K562 (cell line): ENCODE data around the gene SGMS1. TPM values are rescaled to one million over a fixed set of nuclear protein-coding genes. Genes with fewer than 3 reads are reported as not detected.

ENCODE experiments used
- ATF4 ChIP-seq: fragments of 450-650 bp; formaldehyde crosslinking; IDR thresholded peaks from 2 replicates; pipeline ENCODE4 v1.4.0; 2022; ENCODE audit warnings: mild to moderate bottlenecking, moderate library complexity
- CCNT2 ChIP-seq: IDR thresholded peaks from 2 replicates; pipeline ENCODE4 v1.6.1; 2011; ENCODE audit warnings: borderline replicate concordance, low read depth, mild to moderate bottlenecking, moderate library complexity, mixed read lengths, low read length; ENCODE audit not compliant: insufficient read length; ENCODE audit errors: extremely low read depth
- ELF4 ChIP-seq: fragments of 450-650 bp; formaldehyde crosslinking; IDR thresholded peaks from 2 replicates; pipeline ENCODE4 v1.4.0; 2022; ENCODE audit warnings: missing genetic modification characterization
- GABPA ChIP-seq: fragments of 200-800 bp; sonication (Bioruptor generic); conservative IDR thresholded peaks from 2 replicates; pipeline ENCODE4 v1.6.1; 2016; ENCODE audit warnings: low read depth, missing genetic modification characterization, missing compliant biosample characterization
- HOXB6 ChIP-seq: fragments of 250-450 bp; sonication (Bioruptor Pico); IDR thresholded peaks from 2 replicates; pipeline ENCODE4 v1.5.1; 2022; ENCODE audit warnings: mild to moderate bottlenecking, borderline replicate concordance
- MCM3 ChIP-seq: fragments of 450-650 bp; IDR thresholded peaks from 2 replicates; pipeline ENCODE4 v1.6.1; 2016
- MTF1 ChIP-seq: fragments of 250-450 bp; sonication (Bioruptor Pico); IDR thresholded peaks from 2 replicates; pipeline ENCODE4 v1.9.0; 2021; ENCODE audit warnings: moderate library complexity, mild to moderate bottlenecking, inconsistent platforms, borderline replicate concordance
- NFYB ChIP-seq: IDR thresholded peaks from 2 replicates; pipeline ENCODE4 v1.6.1; 2011; ENCODE audit warnings: mild to moderate bottlenecking, moderate library complexity; ENCODE audit not compliant: insufficient read length; ENCODE audit errors: extremely low read depth
- RFX7 ChIP-seq: fragments of 250-450 bp; sonication (Bioruptor Pico); IDR thresholded peaks from 2 replicates; pipeline ENCODE4 v1.5.1; 2021; ENCODE audit warnings: mild to moderate bottlenecking
- SREBF2 ChIP-seq: sonication (generic); formaldehyde crosslinking; IDR thresholded peaks from 2 replicates; pipeline ENCODE4 v1.4.0; 2020; ENCODE audit warnings: mild to moderate bottlenecking, missing genetic modification reagents
- TBP ChIP-seq: optimal IDR thresholded peaks from 2 replicates; pipeline ENCODE3; 2011; ENCODE audit warnings: low read depth, low read length, improper control_type of control experiment
- TCFL5 ChIP-seq: fragments of 250-450 bp; sonication (Bioruptor Pico); conservative IDR thresholded peaks from 2 replicates; pipeline ENCODE4 v1.6.1; 2021; ENCODE audit warnings: mild to moderate bottlenecking, moderate library complexity, matching md5 sums
- ZBED1 ChIP-seq: IDR thresholded peaks from 2 replicates; pipeline ENCODE4 v1.6.1; 2014
- ZEB2 ChIP-seq: fragments of 450-650 bp; IDR thresholded peaks from 2 replicates; pipeline ENCODE4 v1.6.1; 2016
- ZNF212 ChIP-seq: fragments of 450-650 bp; formaldehyde crosslinking; IDR thresholded peaks from 2 replicates; pipeline ENCODE4 v1.4.0; 2020; ENCODE audit warnings: mild to moderate bottlenecking
- ZNF217 ChIP-seq: sonication (generic); formaldehyde crosslinking; IDR thresholded peaks from 2 replicates; pipeline ENCODE4 v1.8.0; 2022; ENCODE audit warnings: mild to moderate bottlenecking, missing genetic modification reagents
- ZNF274 ChIP-seq: IDR thresholded peaks from 2 replicates; pipeline ENCODE4 v1.6.1; 2011; ENCODE audit warnings: low read depth, mild to moderate bottlenecking, low read length, moderate library complexity, borderline replicate concordance
- ZNF436 ChIP-seq: fragments of 250-450, 450-650 bp; sonication (Bioruptor Pico); formaldehyde crosslinking; IDR thresholded peaks from 2 replicates; pipeline ENCODE4 v1.7.0; 2020; ENCODE audit warnings: mild to moderate bottlenecking
- ZNF668 ChIP-seq: fragments of 250-450 bp; sonication (Bioruptor Pico); IDR thresholded peaks from 2 replicates; pipeline ENCODE4 v1.8.0; 2022; ENCODE audit warnings: mild to moderate bottlenecking, inconsistent platforms
- polyA plus RNA-seq, 8 experiments: library from polyadenylated mRNA; depleted of rRNA in 4 of 8; stranded (reverse) in 5 of 8; unstranded in 3 of 8; fragments of >200 nt; fragmentation: Nextera tagmentation in 2 of 8; fragmentation: Illumina TruSeq in 1 of 8; extraction: Ambion mirVana in 2 of 8; extraction: Trizol in 1 of 8; gene quantifications; 2 replicates each; pipeline versions ENCODE4 v1.2.1 to v1.2.3, GENCODE V29; 2011 to 2014; ENCODE audit warnings: inconsistent platforms in 1 of 8, missing spikeins in 1 of 8
- total RNA-seq, 7 experiments: library from RNA; depleted of rRNA in 6 of 7; stranded (reverse); fragments of >200 nt in 6 of 7; fragmentation: Illumina TruSeq in 2 of 7; extraction: Trizol in 2 of 7; gene quantifications; 2 replicates each; pipeline versions ENCODE4 v1.2.1 to v1.2.3, GENCODE V29; 2011 to 2021; ENCODE audit warnings: low replicate concordance in 1 of 7
- TF ChIP-seq, protein P1 (sequence below): sonication (generic); formaldehyde crosslinking; IDR thresholded peaks from 2 replicates; pipeline ENCODE4 v1.8.1; 2023; ENCODE audit warnings: mild to moderate bottlenecking, missing genetic modification reagents
- TF ChIP-seq, protein P2 (sequence below), 2 experiments: fragments of 150-350 bp in 1 of 2; IDR thresholded peaks; 2 replicates each; pipeline ENCODE4 v1.6.1; 2012 to 2016; ENCODE audit warnings: low read depth in 2 of 2, low read length in 2 of 2, mild to moderate bottlenecking in 1 of 2, moderate library complexity in 1 of 2
- TF ChIP-seq, protein P3 (sequence below): sonication (generic); formaldehyde crosslinking; IDR thresholded peaks from 2 replicates; pipeline ENCODE4 v1.8.1; 2022; ENCODE audit warnings: missing genetic modification reagents

SGMS1 gene
- total and polyA plus RNA-seq, 9 of the 15 experiments (the other 6 are each of a cell fraction or from before 2014, with no cell fraction given) = 22.6 to 232 (median 82.2) TPM

DNA sequence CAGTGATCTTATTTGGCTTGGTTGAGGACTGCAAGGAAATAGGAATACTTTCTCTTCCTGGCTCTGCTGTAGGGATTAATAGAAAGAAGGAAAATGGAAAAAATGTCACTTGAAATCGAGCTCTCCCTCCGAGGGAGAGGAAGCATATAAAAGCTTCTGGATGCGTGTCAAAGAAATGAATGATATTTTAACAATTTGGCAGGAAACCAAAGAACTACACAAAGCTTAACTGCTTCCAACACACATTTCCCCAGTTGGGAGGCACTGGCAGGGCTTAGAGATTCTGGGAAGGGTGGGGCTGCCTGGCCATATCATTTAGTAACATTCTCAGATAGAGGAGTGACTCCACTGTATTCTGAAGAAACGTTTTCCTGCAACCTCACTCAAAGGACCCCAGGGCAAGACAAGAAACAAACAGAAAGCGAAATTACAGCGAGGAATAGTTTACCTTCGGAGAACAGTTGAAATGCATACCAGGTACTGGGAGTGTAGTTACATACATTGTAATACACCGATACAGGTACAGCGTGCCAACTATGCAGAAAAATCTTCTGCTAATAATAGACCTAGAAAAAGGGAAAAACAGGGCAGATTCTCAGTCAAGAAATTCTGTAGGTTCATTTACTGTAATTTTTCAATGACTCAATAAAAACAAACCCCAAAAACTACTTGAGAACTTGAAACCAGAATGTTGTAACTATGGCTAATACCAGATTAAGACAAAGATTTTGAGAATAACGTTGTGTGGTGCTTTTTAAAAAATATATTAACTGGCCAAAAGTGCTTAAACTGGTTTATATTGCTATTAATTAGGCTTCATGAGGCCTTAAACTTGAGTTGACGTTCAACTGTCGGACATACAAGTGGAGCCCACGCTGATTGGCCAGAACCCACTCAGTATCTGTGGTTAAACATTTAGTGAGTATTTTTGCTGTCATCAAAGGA lies 296.7 kb downstream of the SGMS1 start (continued):
- TF ChIP-seq NFYB (no peak), MTF1 (CRISPR knock-in tag) (no peak), RFX7 (CRISPR knock-in tag) (no peak), TBP (no peak), TCFL5 (CRISPR knock-in tag) (no peak), ZNF274 (peak; percentile 21; the same call in 1 of the 2 replicates), ZNF436 (CRISPR knock-in tag) (peak; percentile 57; the same call in 1 of the 2 replicates), SREBF2 (no peak), ZEB2 (no peak), ATF4 (no peak; the same call in none of the 2 replicates), MCM3 (no peak), GABPA (tag) (no peak), HOXB6 (CRISPR knock-in tag) (no peak), ZBED1 (0 out of 2 replicates have a peak, but pooled peaks have one; percentile 37), CCNT2 (peak; percentile 99), ELF4 (peak; percentile 37; the same call in 1 of the 2 replicates), ZNF212 (no peak), ZNF668 (no peak), ZNF217 (CRISPR knock-in tag) (no peak)
- TF ChIP-seq, protein P1, sequence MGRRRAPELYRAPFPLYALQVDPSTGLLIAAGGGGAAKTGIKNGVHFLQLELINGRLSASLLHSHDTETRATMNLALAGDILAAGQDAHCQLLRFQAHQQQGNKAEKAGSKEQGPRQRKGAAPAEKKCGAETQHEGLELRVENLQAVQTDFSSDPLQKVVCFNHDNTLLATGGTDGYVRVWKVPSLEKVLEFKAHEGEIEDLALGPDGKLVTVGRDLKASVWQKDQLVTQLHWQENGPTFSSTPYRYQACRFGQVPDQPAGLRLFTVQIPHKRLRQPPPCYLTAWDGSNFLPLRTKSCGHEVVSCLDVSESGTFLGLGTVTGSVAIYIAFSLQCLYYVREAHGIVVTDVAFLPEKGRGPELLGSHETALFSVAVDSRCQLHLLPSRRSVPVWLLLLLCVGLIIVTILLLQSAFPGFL (CRISPR knock-in tag) = no peak
- TF ChIP-seq, protein P2, sequence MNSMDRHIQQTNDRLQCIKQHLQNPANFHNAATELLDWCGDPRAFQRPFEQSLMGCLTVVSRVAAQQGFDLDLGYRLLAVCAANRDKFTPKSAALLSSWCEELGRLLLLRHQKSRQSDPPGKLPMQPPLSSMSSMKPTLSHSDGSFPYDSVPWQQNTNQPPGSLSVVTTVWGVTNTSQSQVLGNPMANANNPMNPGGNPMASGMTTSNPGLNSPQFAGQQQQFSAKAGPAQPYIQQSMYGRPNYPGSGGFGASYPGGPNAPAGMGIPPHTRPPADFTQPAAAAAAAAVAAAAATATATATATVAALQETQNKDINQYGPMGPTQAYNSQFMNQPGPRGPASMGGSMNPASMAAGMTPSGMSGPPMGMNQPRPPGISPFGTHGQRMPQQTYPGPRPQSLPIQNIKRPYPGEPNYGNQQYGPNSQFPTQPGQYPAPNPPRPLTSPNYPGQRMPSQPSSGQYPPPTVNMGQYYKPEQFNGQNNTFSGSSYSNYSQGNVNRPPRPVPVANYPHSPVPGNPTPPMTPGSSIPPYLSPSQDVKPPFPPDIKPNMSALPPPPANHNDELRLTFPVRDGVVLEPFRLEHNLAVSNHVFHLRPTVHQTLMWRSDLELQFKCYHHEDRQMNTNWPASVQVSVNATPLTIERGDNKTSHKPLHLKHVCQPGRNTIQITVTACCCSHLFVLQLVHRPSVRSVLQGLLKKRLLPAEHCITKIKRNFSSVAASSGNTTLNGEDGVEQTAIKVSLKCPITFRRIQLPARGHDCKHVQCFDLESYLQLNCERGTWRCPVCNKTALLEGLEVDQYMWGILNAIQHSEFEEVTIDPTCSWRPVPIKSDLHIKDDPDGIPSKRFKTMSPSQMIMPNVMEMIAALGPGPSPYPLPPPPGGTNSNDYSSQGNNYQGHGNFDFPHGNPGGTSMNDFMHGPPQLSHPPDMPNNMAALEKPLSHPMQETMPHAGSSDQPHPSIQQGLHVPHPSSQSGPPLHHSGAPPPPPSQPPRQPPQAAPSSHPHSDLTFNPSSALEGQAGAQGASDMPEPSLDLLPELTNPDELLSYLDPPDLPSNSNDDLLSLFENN (IDR thresholded peaks at IDR 0.05; ENCODE audit: low read depth in 2 of 2, low read length in 2 of 2) = peak in 1 of 2 experiments; percentile 99; a peak in 2 of 4 replicates
- TF ChIP-seq, protein P3, sequence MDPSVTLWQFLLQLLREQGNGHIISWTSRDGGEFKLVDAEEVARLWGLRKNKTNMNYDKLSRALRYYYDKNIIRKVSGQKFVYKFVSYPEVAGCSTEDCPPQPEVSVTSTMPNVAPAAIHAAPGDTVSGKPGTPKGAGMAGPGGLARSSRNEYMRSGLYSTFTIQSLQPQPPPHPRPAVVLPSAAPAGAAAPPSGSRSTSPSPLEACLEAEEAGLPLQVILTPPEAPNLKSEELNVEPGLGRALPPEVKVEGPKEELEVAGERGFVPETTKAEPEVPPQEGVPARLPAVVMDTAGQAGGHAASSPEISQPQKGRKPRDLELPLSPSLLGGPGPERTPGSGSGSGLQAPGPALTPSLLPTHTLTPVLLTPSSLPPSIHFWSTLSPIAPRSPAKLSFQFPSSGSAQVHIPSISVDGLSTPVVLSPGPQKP (CRISPR knock-in tag) = no peak
